ENCODE results near the gene HIP1R. TPM values are rescaled to one million over a fixed set of nuclear protein-coding genes. Genes with fewer than 3 reads are reported as not detected.

HIP1R gene
- total and polyA plus RNA-seq, 2 of the 8 experiments (the other 6 are each of a cell fraction or from before 2014, with no cell fraction given), result 11.2 to 14.5 TPM

- Histone ChIP-seq H3K27ac (ENCODE audit: low read depth, low read length) (no peak overlapping the region), H3K56ac (replicated peaks; ENCODE audit: insufficient read length, low read depth, low read length) (no peak overlapping the region), H2BK15ac (ENCODE audit: low read length) (no peak overlapping the region), H3K9ac (replicated peaks in 1 of 4; ENCODE audit: extremely low read depth in 1 of 4, low read depth in 3 of 4, low read length in 3 of 4) (no peak overlapping the region), H3K36me3 (ENCODE audit: control insufficient read depth in 2 of 4, insufficient read depth in 4 of 4, low read length in 3 of 4) (no peaks in the 10 kb centered on the region), H3K27me3 (replicated peaks in 1 of 4; ENCODE audit: control insufficient read depth in 3 of 4, extremely low read depth in 1 of 4, insufficient read depth in 3 of 4, low read length in 3 of 4) (no peaks in the 10 kb centered on the region), H3K4me1 (replicated peaks in 1 of 4; ENCODE audit: control insufficient read depth in 3 of 4, insufficient read depth in 4 of 4, low read length in 3 of 4) (peaks cover 0 to 9% (median 6%) of the 10 kb centered on the region in 4 experiments; a peak in 5 of 7 replicates), H2BK12ac (ENCODE audit: low read depth, low read length) (no peak overlapping the region), H2BK5ac (ENCODE audit: low read depth, low read length) (no peak overlapping the region), H4K20me1 (replicated peaks in 1 of 2; ENCODE audit: control insufficient read depth in 1 of 2, insufficient read depth in 2 of 2, low read length in 2 of 2) (peaks cover 8 to 10% of the 10 kb centered on the region in 2 experiments), H3K4ac (replicated peaks; ENCODE audit: insufficient read length, low read depth, low read length) (no peak overlapping the region), H2BK20ac (ENCODE audit: low read length) (no peak overlapping the region), H2BK120ac (replicated peaks; ENCODE audit: low read depth, low read length) (no peak overlapping the region), H3K14ac (ENCODE audit: insufficient read length) (no peak overlapping the region), H3K9me3 (ENCODE audit: insufficient read depth in 2 of 2, low read depth in 1 of 2, low read length in 1 of 2) (no peaks in the 10 kb centered on the region), H4K91ac (replicated peaks; ENCODE audit: insufficient read length, low read length) (no peak overlapping the region), H3K23me2 (ENCODE audit: low read depth, low read length) (no peaks in the 10 kb centered on the region), H3K18ac (ENCODE audit: extremely low read depth, low read length) (no peak overlapping the region), H3K79me1 (ENCODE audit: low read depth, low read length) (peaks cover 6% of the 10 kb centered on the region), H3K23ac (ENCODE audit: insufficient read length) (no peak overlapping the region), H3K4me2 (ENCODE audit: insufficient read depth in 1 of 2, low read depth in 2 of 2, low read length in 2 of 2) (no peak overlapping the region), H4K5ac (ENCODE audit: insufficient read length, low read depth, low read length) (no peak overlapping the region), H4K8ac (ENCODE audit: extremely low read depth, insufficient read depth, low read length) (no peak overlapping the region; the same call in 1 of the 2 replicates), H3K79me2 (ENCODE audit: control insufficient read depth in 1 of 2, insufficient read depth in 2 of 2, low read length in 2 of 2) (no peaks in the 10 kb centered on the region), H3K4me3 (ENCODE audit: extremely low read depth in 1 of 4, insufficient read depth in 2 of 4, low read depth in 3 of 4, low read length in 4 of 4) (no peak overlapping the region), H2AK5ac (ENCODE audit: low read depth, low read length) (no peak overlapping the region), H2AFZ (ENCODE audit: low read length) (no peak overlapping the region)
- CTCF ChIA-PET (ENCODE audit: partially characterized antibody), result interaction anchor here (0.6 to 11.4 kb wide), 7 partner anchors 11 to 1464 kb away, joined by 4 to 129 read pairs (median 6); no protein-coding TSS in a partner anchor
- WGBS, 2 experiments (ENCODE audit: extremely low coverage in 1 of 2, insufficient coverage in 1 of 2, insufficient read length in 1 of 2, insufficient replicate concordance in 2 of 2, low coverage in 1 of 2, low lambda C conversion rate in 2 of 2, missing lambda C conversion rate in 1 of 2), result 93% methylated on average over 4 of the region's 5 CpGs; no CpG with 5 or more reads in 1 of the 2 experiments
- FAIRE-seq, result no peak
- TF ChIP-seq RBBP5 (IDR thresholded peaks at IDR 0.05; ENCODE audit: borderline replicate concordance, low read depth, low read length), result no peak
- no peak for TF ChIP-seq NRF1 (IDR thresholded peaks at IDR 0.05; ENCODE audit: low read depth, low read length)
- no peak for TF ChIP-seq GTF2F1 (IDR thresholded peaks at IDR 0.05; ENCODE audit: borderline replicate concordance, low read depth, low read length)
- POLR2A ChIA-PET (ENCODE audit: partially characterized antibody), result interaction anchor here (0.6 to 1.5 kb wide), 4 partner anchors 12 to 860 kb away, joined by 3 to 7 read pairs (median 5); no protein-coding TSS in a partner anchor
- no peak for DNase-seq (ENCODE audit: low read depth in 1 of 2, low spot score in 2 of 2)
These were observed 12.2 kb downstream of the HIP1R start for GRCh38 chr12:122847516-122847836.
